Cardiac muscle cell (in vitro differentiated cells and primary cell): ENCODE measurements around the gene CLDND2. TPM values are rescaled to one million over a fixed set of nuclear protein-coding genes. Genes with fewer than 3 reads are reported as not detected.

Experiments
- DNase-seq, 2 donors: peaks; one replicate each; pipeline versions ENCODE4 v3.0.0 to v3.0.0-alpha.2; 2010 to 2017; ENCODE audit warnings: low read depth in 1 of 2, low spot score in 1 of 2
- H3K27ac ChIP-seq: fragments of 200-600 bp; sonication (generic); 2 replicates; pipeline ENCODE4 v1.5.1; 2016
- H3K27me3 ChIP-seq: fragments of 200-600 bp; sonication (generic); 2 replicates; pipeline ENCODE4 v1.6.0; 2016; ENCODE audit warnings: control low read depth
- H3K36me3 ChIP-seq: fragments of 200-600 bp; sonication (generic); 2 replicates; pipeline ENCODE4 v1.5.1; 2016; ENCODE audit warnings: control low read depth
- H3K4me1 ChIP-seq: fragments of 200-600 bp; sonication (generic); 2 replicates; pipeline ENCODE4 v1.8.1; 2017; ENCODE audit warnings: low read depth, mild to moderate bottlenecking, mixed run types
- H3K4me3 ChIP-seq: fragments of 200-600 bp; sonication (generic); 2 replicates; pipeline ENCODE4 v1.5.1; 2016; ENCODE audit warnings: mild to moderate bottlenecking
- H3K9me3 ChIP-seq: fragments of 200-600 bp; sonication (generic); 2 replicates; pipeline ENCODE4 v1.5.1; 2017; ENCODE audit warnings: low read depth, mild to moderate bottlenecking, control low read depth
- polyA plus RNA-seq: library from polyadenylated mRNA; unstranded; fragments of >200 nt; fragmentation: Nextera tagmentation; extraction: Ambion mirVana; gene quantifications from 2 replicates; pipeline ENCODE4 v1.2.1, GENCODE V29; 2016
- total RNA-seq: library from RNA; depleted of rRNA; stranded (reverse); fragments of >200 nt; gene quantifications from 2 replicates; pipeline ENCODE4 v1.2.3, GENCODE V29; 2016
- TF ChIP-seq, protein P1 (sequence below): IDR thresholded peaks from 2 replicates; pipeline ENCODE4 v1.5.1; 2012; ENCODE audit warnings: low read depth, mild to moderate bottlenecking, low read length

The CLDND2 gene
- total and polyA plus RNA-seq, 2 experiments from 2014 or later = 0.45 to 22.3 TPM

- H3K4me1 ChIP-seq = peaks cover 3% of the 10 kb centered on the region
- no peaks in the 10 kb centered on the region for H3K9me3 ChIP-seq
- H3K27me3 ChIP-seq = no peaks in the 10 kb centered on the region
- peak overlapping the region; percentile 62 for H3K4me3 ChIP-seq
- H3K27ac ChIP-seq = peak overlapping the region; percentile 78
- H3K36me3 ChIP-seq = peaks cover 3% of the 10 kb centered on the region
- DNase-seq = peak; percentile 98 to 99
- TF ChIP-seq, protein P1, sequence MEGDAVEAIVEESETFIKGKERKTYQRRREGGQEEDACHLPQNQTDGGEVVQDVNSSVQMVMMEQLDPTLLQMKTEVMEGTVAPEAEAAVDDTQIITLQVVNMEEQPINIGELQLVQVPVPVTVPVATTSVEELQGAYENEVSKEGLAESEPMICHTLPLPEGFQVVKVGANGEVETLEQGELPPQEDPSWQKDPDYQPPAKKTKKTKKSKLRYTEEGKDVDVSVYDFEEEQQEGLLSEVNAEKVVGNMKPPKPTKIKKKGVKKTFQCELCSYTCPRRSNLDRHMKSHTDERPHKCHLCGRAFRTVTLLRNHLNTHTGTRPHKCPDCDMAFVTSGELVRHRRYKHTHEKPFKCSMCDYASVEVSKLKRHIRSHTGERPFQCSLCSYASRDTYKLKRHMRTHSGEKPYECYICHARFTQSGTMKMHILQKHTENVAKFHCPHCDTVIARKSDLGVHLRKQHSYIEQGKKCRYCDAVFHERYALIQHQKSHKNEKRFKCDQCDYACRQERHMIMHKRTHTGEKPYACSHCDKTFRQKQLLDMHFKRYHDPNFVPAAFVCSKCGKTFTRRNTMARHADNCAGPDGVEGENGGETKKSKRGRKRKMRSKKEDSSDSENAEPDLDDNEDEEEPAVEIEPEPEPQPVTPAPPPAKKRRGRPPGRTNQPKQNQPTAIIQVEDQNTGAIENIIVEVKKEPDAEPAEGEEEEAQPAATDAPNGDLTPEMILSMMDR = no peak
Measured at GRCh38 chr19:51339687-51340656, 28.8 kb downstream of the CLDND2 start.

GRCh38 chr19:51339313-51339686 is 29.5 kb downstream of the CLDND2 start:
- Histone ChIP-seq H3K9me3 (no peaks in the 10 kb centered on the region), H3K36me3 (no peaks in the 10 kb centered on the region), H3K4me3 (peak overlapping the region; percentile 62), H3K27ac (peak overlapping the region; percentile 65), H3K4me1 (peaks cover 3% of the 10 kb centered on the region), H3K27me3 (no peaks in the 10 kb centered on the region)
- TF ChIP-seq, protein P1 = no peak
- no peak for DNase-seq

GRCh38 chr19:51338563-51339312 is 30.1 kb downstream of the CLDND2 start:
- no peaks in the 10 kb centered on the region for H3K36me3 ChIP-seq
- H3K27ac ChIP-seq = peak overlapping the region; percentile 65
- H3K27me3 ChIP-seq = no peaks in the 10 kb centered on the region
- TF ChIP-seq, protein P1 = peak; percentile 78
- peak; percentile 81 to 91 for DNase-seq
- peak overlapping the region; percentile 62 for H3K4me3 ChIP-seq
- H3K4me1 ChIP-seq = peaks cover 3% of the 10 kb centered on the region
- H3K9me3 ChIP-seq = no peaks in the 10 kb centered on the region

- Histone ChIP-seq H3K36me3 (no peaks in the 10 kb centered on the region), H3K4me3 (no peak overlapping the region), H3K9me3 (no peaks in the 10 kb centered on the region), H3K27me3 (no peaks in the 10 kb centered on the region), H3K27ac (no peak overlapping the region), H3K4me1 (peaks cover 3% of the 10 kb centered on the region)
- TF ChIP-seq, protein P1 = no peak
- DNase-seq = no peak
Measured at GRCh38 chr19:51337861-51338562, 30.8 kb downstream of the CLDND2 start.

DNA sequence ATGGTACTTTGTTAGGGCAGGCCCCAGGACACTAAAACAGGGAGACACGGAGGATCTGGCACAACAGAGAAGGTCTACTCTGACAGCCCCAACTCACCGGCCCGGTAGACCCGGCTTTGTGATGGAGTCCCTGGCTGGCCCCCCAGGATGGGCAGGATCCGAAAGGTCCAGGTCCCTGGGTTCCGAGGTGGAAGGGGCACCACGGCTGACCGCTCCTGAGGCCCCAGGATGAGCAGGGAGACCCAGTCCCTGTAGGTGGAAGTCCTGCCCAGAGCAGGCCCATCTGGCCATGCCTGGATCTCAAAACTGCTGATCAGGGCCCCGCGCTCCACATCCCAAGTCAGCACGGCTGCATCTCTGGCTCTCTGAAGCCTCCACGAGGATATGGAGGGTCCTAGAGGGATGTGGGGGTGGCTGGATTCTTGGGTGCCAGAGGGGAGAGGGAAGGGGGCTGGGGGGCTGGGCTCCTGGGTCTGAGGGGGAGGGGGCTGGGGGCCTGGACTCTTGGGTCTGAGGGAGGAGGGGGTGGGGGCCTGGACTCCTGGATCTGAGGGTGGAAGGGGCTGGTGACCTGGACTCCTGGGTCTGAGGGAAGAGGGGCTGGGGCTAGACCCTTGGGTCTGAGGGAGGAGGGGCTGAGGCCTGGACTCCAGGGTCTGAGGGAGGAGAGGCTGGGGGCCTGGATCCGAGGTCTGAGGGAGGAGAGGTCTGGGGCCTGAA is 31.5 kb downstream of the CLDND2 start:
- Histone ChIP-seq H3K4me1 (no peaks in the 10 kb centered on the region), H3K4me3 (no peak overlapping the region), H3K36me3 (no peaks in the 10 kb centered on the region), H3K9me3 (no peaks in the 10 kb centered on the region), H3K27me3 (no peaks in the 10 kb centered on the region), H3K27ac (no peak overlapping the region)
- TF ChIP-seq, protein P1 = no peak
- DNase-seq = no peak
